Omental fat pad (tissue), 4 donors: ENCODE results near the gene SYNPR. TPM values are rescaled to one million over a fixed set of nuclear protein-coding genes. Genes with fewer than 3 reads are reported as not detected.
A peak's percentile ranks its signal among the peaks of the same experiment; 100 is the strongest.

ENCODE experiments used
- ATAC-seq: fragments of 150-250 bp; one replicate; pipeline ENCODE4 v1.9.1; 2016; ENCODE audit warnings: mild to moderate bottlenecking, moderate library complexity; ENCODE audit not compliant: low FRiP score
- DNase-seq: peaks from one replicate; pipeline ENCODE4 v3.0.0-alpha.2; 2019; ENCODE audit warnings: low spot score
- total RNA-seq, 4 donors: library from RNA; depleted of rRNA; stranded (reverse); fragments of >200 nt; gene quantifications; one replicate each; pipeline ENCODE4 v1.1.0, GENCODE V29; 2016
- TF ChIP-seq, protein P1 (sequence below), 3 donors: fragments of 450-650 bp; IDR thresholded peaks; one replicate each; pipeline ENCODE4 v1.5.1; 2016 to 2017; ENCODE audit warnings: antibody characterized with exemption in 3 of 3, mild to moderate bottlenecking in 3 of 3, moderate library complexity in 2 of 3

SYNPR gene
- total RNA-seq, 4 donors from 2014 or later: not detected

DNA sequence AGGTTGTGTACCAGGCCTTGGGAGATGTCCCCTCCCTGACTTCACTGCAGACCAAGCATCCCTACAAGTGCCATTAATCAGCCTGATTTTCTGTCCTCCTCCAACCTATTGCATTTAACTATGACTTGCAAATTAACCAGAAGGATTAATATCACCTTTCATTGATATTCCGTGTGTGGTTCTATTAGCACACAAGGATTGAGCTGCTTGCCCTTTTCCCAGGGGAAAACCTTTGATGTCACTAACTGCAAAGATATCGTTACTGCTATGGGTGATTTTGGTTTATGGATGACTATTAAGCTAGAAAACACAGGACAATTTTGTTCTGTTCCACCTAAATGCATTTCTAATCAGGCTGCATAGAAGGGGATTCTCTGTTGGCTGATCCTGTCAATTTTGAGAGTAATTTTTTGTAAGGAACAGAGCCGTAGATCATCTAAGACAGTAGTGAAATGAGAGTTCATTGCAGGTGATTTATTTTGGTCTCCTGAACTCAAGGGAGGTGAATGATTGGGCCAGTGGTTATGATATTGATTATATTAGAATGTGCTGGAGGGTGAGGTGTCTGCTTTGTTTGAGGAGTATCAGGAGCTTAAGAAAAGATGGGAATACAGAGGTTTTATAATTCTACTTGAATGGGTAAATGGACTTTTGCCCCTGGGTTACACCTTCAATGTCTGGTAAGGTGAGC, 196.9 kb downstream of the SYNPR start:
- ATAC-seq (no peak), DNase-seq (no peak)
- TF ChIP-seq, protein P1, sequence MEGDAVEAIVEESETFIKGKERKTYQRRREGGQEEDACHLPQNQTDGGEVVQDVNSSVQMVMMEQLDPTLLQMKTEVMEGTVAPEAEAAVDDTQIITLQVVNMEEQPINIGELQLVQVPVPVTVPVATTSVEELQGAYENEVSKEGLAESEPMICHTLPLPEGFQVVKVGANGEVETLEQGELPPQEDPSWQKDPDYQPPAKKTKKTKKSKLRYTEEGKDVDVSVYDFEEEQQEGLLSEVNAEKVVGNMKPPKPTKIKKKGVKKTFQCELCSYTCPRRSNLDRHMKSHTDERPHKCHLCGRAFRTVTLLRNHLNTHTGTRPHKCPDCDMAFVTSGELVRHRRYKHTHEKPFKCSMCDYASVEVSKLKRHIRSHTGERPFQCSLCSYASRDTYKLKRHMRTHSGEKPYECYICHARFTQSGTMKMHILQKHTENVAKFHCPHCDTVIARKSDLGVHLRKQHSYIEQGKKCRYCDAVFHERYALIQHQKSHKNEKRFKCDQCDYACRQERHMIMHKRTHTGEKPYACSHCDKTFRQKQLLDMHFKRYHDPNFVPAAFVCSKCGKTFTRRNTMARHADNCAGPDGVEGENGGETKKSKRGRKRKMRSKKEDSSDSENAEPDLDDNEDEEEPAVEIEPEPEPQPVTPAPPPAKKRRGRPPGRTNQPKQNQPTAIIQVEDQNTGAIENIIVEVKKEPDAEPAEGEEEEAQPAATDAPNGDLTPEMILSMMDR (IDR thresholded peaks at IDR 0.05): no peak

DNA sequence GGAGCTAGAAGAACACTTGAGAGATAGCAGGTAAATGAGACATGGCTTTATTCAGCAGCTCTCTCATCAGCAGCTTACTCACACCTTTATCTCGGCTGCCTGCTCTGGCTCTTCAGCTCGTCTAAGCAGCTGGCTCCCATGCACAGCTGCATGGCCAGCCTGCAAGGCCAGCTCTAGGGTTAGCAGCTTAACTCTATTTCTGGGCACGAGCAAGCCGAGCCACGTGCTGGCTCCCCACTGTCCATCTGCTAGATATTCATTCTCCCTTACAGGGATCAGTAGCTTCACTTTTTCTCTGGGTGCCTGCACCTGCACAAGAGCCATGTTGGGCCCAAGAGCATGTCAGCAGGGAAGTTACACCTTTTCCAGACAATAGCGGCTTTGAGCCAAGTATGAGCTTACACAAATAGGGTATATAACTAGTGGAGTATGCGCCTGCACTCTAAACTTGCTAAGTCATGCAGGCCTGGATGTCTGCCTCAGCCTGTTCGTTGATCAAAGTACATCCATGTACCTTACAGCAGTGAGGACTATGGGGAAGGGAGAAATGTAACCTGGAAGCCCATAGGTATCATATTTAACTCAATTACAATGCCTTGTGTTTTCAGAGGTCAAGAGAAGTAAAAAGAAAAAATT, 199.5 kb downstream of the SYNPR start:
- DNase-seq (no peak), ATAC-seq (no peak)
- TF ChIP-seq, protein P1 (IDR thresholded peaks at IDR 0.05): no peak

DNA sequence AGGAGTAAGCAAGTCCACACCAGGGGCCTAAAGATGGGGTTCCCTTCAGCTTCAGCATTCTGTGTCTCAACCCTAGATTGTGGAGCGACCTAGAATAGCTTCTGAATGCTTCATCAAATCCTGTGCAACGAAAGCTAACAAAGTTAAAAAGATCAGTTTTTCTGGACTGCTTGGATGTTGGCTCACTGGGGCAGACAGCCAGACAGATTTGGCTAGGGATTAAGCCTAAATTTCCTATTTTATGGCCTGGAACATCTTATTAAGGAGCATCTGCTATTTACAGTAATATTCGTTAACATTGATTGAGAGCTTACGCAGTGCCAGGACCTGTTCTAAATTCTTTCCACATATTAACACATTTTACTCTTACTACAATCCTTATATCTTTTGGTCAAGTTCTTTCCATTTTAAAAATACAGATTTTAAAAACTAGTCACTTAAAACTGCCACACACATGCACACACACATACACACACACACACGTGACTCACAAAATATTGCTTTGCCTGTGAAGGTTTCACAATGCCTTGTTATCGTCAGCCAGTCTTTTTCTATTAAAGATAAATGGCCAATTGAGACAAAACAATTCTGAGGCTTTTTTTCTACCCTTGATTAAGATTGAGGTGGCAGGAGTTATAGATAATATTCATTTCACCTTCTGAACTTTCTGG, 201.0 kb downstream of the SYNPR start:
- ATAC-seq (peak; percentile 57), DNase-seq (no peak)
- TF ChIP-seq, protein P1 (IDR thresholded peaks at IDR 0.05): no peak

DNA sequence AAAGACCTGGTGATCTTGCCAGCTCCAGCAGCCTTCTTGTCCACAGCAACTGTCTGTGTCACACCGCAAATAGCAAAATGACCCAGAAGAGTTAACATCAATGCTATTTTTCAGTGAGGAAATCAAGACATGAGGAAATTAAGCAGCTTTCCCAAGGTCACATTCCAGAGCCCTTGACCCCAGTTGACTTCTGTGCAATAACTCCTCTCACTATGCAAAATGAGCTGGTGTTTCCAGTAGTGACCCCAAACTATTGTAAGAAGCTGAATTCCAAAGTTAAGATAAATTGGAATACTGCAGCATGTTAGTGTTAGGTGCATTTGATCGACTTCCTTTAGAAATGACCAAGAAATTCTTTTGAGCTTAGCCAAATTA, 201.5 kb downstream of the SYNPR start:
- TF ChIP-seq, protein P1 (IDR thresholded peaks at IDR 0.05): no peak
- ATAC-seq: peak; percentile 50
- no peak for DNase-seq

DNA sequence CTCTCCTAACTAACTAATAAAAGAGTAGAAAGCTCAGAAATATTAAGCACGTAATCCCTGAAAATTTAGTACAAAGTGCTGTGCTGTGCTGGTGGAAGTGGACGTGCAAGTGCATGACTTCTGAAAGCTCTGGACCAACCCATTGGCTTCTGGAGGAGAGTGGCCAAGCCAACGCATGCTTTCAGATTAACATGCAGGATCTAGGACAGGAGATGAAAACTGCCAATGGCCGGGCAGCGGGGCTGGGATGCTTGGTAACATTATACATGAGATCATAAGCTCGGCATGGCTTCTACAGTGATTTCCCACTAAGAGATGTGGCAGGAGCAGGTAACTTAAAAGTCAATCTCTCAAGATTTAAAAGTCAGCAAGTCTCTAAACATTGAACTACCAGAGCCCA, 203.5 kb downstream of the SYNPR start:
- TF ChIP-seq, protein P1 (IDR thresholded peaks at IDR 0.05): no peak
- DNase-seq (no peak), ATAC-seq (no peak)

DNA sequence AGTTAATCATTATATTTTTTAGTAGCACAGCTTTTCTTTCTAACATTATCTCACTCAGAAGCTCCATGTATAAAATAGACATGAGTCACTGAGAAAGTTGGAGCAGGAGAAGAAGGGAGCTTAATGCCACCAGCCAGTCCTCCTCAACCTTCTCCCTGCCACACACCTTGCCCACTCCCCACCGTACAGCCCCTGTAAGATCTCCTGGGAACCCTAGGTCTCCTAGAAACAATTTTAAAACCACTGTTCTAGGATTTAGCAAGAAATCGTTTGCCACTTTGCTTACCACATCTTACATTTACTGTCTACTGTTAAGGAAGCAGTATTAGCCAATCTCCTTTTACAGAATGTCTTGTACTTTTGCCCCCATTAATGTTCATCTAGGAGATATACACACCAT, 204.2 kb downstream of the SYNPR start:
- TF ChIP-seq, protein P1 (IDR thresholded peaks at IDR 0.05): no peak
- ATAC-seq: no peak

More for the DNA sequence above, 204.2 kb downstream of the SYNPR start:
- DNase-seq: no peak
